ENCODE results near the gene FBL.
A peak's percentile ranks its signal among the peaks of the same experiment; 100 is the strongest.
"Not testable (repeated sequence)": the region's sequence is repeated elsewhere in the genome, so short reads cannot be mapped to it uniquely, and the experiment has no call there.

The FBL gene

DNA sequence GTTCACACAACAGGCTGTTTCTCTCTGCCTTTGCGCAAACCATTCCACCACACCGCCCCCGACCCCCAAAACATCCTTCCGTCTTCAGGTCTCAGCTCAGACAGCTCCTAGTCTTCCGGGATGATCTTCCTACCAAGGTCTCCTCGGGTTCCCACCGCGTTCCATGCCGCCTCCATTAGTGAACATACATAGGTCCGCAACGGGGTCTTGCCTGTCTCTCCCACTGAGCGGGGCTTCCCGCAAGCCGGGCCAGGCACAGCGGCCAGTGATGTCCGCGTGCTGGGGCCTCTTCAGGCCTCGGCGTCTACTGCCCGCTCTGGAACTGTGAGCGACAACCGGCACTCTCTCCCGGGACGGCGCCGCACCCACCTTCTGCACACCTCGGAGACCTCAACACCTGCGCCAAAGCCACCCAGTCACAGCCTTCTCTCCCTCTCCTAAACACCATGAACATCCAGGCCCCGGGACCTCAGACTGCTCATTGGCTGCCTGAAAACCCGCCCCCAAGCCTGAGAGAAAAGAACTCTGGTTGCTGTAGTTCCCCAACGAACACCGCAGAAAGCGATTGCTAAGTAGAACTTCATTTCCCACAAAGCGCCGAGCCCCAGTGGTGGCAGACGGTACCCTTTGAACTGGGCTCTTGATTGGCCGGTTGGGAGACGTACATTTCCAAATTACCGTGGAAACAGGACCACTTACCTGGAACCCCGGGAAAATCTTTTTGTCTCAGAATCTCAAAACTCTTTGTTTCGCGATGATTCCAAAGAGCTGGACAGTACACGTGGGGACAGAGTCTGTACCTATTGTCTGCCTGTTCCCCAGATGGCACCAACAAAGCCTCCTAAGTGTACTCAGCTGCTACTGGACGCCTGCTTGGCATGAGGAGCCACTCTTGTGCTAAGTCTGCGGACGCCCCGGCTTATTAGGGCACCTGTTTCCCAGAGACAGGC lies 21.8 kb downstream of the FBL start:
- FAIRE-seq = peak; percentile 99

GRCh38 chr19:39823686-39824085 lies 22.5 kb downstream of the FBL start:
- FAIRE-seq = no peak

- FAIRE-seq = no peak
Measured at GRCh38 chr19:39820696-39821095, 25.5 kb downstream of the FBL start.

GRCh38 chr19:39819786-39820185 lies 26.4 kb downstream of the FBL start:
- FAIRE-seq = no peak

DNA sequence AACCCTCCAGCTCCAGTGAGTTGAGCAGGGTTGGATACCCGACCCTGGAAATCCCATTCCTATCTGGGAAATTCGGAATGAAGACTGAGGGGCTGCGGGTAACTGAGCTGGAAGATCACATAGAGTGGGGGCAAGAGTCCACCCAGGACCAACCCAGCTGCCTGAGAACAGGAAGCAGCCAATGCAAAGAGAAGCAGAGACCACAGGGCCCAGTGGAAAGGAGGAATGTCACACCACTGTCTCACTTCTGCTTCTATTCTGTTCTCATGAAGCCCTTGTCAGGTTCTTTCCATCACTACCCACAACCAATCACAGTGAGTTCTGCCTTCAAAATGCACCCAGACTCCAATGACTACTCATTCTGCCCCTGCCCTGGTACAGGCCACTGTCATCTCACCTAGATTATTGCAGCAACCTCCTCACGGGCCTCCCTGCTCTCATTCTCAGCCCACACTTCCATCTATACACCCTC lies 27.5 kb downstream of the FBL start:
- no peak for FAIRE-seq

GRCh38 chr19:39817888-39818561 lies 28.2 kb downstream of the FBL start:
- no peak for FAIRE-seq

DNA sequence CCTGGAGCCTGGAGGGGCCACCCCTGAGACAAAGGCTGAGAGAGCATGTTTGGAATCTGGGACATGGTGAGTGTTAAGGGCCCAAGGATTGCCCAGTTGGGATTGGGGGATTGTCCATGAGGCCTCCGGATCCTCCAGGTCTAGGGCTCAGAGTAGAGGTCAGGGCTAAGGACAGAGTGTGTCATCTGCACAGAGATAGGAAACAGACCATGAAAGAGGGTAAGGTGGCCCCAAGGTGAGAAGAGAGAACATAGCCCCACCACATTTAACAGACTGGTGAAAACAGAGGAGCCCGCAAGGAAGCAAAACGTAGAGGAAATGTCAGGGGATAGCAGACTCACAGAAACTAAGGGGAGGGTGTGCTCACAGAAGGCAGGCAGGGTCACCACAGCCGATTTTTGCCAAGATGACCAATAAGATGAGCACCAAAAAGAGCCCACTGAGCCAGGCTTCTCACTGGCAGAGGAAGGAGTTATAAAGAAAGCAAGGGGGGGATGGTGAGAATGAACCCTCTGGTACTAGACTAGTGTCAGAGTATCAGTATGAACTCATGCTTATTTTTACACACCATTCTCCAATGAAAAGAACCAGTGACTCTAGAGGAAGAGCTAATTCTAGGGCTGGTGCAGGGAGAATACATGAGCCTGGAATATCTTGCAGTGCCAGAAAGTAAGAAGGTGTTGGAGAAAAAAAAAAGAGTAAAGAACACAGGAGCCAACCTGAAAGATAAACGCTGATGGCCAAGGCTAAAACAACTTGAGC lies 29.7 kb downstream of the FBL start:
- no peak for FAIRE-seq

- FAIRE-seq = no peak
Measured at GRCh38 chr19:39814595-39814994, 31.6 kb downstream of the FBL start.

DNA sequence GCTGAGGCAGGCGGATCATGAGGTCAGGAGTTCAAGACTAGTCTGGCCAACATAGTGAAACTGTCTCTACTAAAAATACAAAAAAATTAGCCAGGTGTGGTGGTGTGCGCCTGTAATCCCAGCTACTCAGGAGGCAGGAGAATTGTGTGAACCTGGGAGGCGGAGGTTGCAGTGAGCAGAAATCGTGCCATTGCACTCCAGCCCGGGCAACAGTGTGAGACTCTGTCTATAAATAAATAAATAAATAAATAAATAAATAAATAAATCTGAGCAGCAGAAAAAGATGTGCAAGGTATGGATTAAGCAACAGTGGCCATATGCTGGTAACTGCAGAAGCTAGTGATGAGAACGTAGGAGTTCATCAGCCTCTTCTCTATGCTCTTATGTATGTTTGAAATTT lies 32.1 kb downstream of the FBL start:
- not testable (repeated sequence) for FAIRE-seq

- no peak for FAIRE-seq
Measured at GRCh38 chr19:39813264-39813993, 32.8 kb downstream of the FBL start.

DNA sequence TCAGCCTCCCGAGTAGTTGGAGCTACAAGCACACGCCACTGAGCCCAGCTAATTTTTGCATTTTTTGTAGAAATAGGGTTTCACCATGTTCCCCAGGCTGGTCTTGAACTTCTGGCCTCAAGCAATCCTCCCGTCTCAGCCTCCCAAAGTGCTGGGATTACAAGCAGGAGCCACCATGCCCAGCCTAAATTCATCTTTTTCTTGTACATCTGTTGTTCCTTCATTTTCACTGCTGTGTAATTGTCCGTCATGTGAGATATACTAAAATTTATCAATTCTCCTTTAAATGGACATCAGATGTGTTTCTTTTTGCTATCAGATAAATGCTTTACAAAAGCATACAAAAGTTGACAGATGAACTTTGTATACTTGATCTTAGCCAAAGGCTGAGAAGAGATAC lies 35.1 kb downstream of the FBL start:
- FAIRE-seq = no peak

DNA sequence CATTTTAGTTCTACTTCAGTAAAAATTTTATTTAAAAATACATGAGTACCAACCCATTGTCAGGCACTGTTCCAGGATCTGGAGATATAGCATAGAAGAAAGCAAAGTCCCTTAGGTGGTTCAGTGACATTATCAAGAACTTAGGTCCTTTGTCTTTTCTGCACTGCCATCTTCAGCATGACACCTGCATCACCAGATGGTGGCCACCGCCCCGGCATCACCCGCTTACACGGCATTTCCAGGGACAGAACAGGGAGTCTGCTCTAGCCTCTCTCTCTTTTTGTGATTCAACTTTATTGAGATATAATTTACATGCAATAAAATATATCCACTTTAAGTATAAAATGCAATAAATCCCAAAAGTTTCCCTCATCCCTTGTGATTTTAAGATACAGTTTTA lies 35.8 kb downstream of the FBL start:
- no peak for FAIRE-seq

GRCh38 chr19:39809368-39809767 lies 36.8 kb downstream of the FBL start:
- FAIRE-seq = no peak

GRCh38 chr19:39808688-39809087 lies 37.5 kb downstream of the FBL start:
- not testable (repeated sequence) for FAIRE-seq

DNA sequence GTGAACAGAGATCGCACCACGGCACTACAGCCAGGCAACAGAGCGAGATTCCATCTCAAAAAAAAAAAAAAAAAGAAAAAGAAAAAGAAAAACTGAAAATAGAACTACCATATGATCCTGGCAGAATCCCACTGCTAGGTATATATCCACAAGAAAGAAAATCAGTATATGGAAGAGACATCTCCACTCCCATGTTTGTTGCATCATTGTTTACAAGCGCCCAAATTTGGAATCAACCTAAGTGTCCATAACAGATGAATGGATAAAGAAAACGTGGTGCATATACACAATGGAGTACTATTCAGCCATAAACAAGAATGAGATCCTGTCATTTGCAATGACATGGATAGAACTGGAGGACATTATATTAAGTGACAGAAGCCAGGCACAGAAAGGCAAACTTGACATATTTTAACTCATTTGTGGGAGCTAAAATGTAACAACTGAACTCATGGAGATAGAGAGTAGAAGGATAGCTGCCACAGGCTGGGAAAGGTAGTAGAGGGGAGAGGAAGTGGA lies 38.3 kb downstream of the FBL start:
- FAIRE-seq = no peak

GRCh38 chr19:39805104-39805503 lies 41.1 kb downstream of the FBL start:
- FAIRE-seq = no peak

DNA sequence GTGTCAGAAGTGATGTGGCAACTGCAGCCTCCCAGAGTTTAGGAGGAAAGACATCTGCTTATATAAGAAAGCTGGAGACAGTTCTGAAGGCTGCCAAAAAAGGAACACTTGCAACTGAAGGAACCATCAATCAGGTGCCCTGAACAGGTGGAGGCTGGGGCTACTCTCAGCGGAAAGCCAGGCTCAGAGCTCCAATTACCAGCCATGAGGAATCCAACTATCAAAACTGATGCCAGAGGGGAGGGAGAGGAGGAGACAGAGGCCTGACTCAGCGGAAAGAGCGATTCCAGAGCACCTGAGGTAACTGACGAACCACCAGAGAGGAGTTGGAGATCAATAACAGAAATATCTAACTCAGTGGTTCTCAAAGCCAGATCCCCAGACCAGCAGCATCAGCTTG lies 43.2 kb downstream of the FBL start:
- no peak for FAIRE-seq

DNA sequence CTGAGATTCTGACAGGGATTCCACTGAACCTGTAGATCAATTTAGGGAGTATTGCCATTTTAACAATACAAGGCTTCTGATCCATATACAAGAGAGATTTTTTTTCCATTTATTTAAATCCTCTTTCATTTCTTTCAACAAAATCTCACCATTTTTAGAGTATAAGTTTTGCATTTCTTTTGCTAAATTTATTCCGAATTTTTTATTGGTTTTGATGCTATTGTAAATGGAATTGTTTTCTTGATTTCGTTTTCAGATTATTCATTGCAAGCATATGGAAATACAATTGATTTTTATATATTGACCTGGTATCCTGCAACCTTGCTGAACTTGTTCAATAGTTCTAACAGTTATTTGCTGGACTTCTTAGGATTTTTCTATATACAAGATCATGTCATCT lies 49.1 kb downstream of the FBL start:
- no peak for FAIRE-seq

- FAIRE-seq = no peak
Measured at GRCh38 chr19:39796000-39796498, 50.1 kb downstream of the FBL start.

DNA sequence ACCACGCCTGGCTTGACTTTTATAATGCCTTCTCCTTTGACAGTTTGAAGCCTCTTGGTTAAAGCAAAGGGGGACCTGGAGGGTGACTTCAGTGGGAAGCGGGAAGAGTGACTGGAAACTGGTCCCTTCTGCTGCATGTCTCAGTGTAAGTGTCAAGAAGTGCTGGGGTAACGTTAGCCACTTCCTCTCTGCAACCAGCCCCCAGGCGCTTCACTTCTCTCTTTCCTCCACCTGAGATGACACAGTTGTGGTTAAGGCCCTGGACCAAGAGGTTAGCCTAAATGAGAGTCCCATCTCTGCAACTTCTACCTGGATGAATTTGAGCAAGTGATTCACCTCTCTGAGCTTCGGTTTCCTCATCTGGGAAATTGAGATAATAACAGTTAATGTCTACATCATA lies 51.2 kb downstream of the FBL start:
- FAIRE-seq = no peak

- FAIRE-seq = peak; percentile 88
Measured at GRCh38 chr19:39792999-39793546, 53.1 kb downstream of the FBL start.

GRCh38 chr19:39788244-39788643 lies 57.9 kb downstream of the FBL start:
- peak; percentile 16 for FAIRE-seq

Data from A204.1 (cell line).